Nephron progenitor cell (in vitro differentiated cells): ENCODE measurements around the gene C3orf80.
A peak's percentile ranks its signal among the peaks of the same experiment; 100 is the strongest.

Source experiments
- DNase-seq: peaks from one replicate; pipeline ENCODE4 v3.0.0; 2021
- H3K27ac Mint-ChIP-seq: 2 replicates; pipeline ENCODE4 v1.8.0; 2021; ENCODE audit warnings: mild to moderate bottlenecking, moderate library complexity, mixed read lengths
- H3K27me3 Mint-ChIP-seq: 2 replicates; pipeline ENCODE4 v1.8.0; 2021; ENCODE audit warnings: mild to moderate bottlenecking, low read depth, mixed read lengths; ENCODE audit not compliant: poor library complexity
- H3K36me3 Mint-ChIP-seq: 2 replicates; pipeline ENCODE4 v1.8.0; 2021; ENCODE audit warnings: low read depth, mixed read lengths
- H3K4me1 Mint-ChIP-seq: 2 replicates; pipeline ENCODE4 v1.8.0; 2021; ENCODE audit warnings: mixed read lengths
- H3K4me3 Mint-ChIP-seq: 2 replicates; pipeline ENCODE4 v1.8.0; 2021; ENCODE audit warnings: mild to moderate bottlenecking, moderate library complexity, mixed read lengths
- H3K9me3 Mint-ChIP-seq: 2 replicates; pipeline ENCODE4 v1.8.0; 2021; ENCODE audit warnings: mild to moderate bottlenecking, moderate library complexity, mixed read lengths
- CTCF ChIP-seq: fragments of 200-600 bp; sonication (generic); IDR thresholded peaks from 2 replicates; pipeline ENCODE4 v1.5.0; 2021; ENCODE audit warnings: antibody characterized with exemption

Gene C3orf80

GRCh38 chr3:160183345-160184076 is 41.7 kb upstream of the C3orf80 start:
- H3K4me1 Mint-ChIP-seq = peaks cover 51% of the 10 kb centered on the region
- peak overlapping the region; percentile 90 for H3K27ac Mint-ChIP-seq
- H3K27me3 Mint-ChIP-seq = peaks cover 5% of the 10 kb centered on the region
- TF ChIP-seq CTCF = no peak
- no peak overlapping the region for H3K4me3 Mint-ChIP-seq
- DNase-seq = no peak
- peaks cover 4% of the 10 kb centered on the region for H3K36me3 Mint-ChIP-seq
- peaks cover 13% of the 10 kb centered on the region for H3K9me3 Mint-ChIP-seq

GRCh38 chr3:160184655-160185054 is 40.6 kb upstream of the C3orf80 start:
- H3K27ac Mint-ChIP-seq = no peak overlapping the region
- TF ChIP-seq CTCF = no peak
- peaks cover 4% of the 10 kb centered on the region for H3K36me3 Mint-ChIP-seq
- peaks cover 48% of the 10 kb centered on the region for H3K4me1 Mint-ChIP-seq
- no peak for DNase-seq
- H3K4me3 Mint-ChIP-seq = no peak overlapping the region
- H3K9me3 Mint-ChIP-seq = peaks cover 13% of the 10 kb centered on the region
- H3K27me3 Mint-ChIP-seq = peaks cover 5% of the 10 kb centered on the region

GRCh38 chr3:160185751-160186150 is 39.5 kb upstream of the C3orf80 start:
- Mint-ChIP-seq H3K36me3 (peaks cover 4% of the 10 kb centered on the region), H3K4me3 (no peak overlapping the region), H3K9me3 (peaks cover 13% of the 10 kb centered on the region), H3K27me3 (peaks cover 5% of the 10 kb centered on the region), H3K27ac (peak overlapping the region; percentile 76), H3K4me1 (peaks cover 37% of the 10 kb centered on the region)
- no peak for DNase-seq
- no peak for TF ChIP-seq CTCF

GRCh38 chr3:160187288-160187687 is 37.9 kb upstream of the C3orf80 start:
- Mint-ChIP-seq H3K9me3 (peaks cover 13% of the 10 kb centered on the region), H3K4me1 (peaks cover 26% of the 10 kb centered on the region), H3K36me3 (peaks cover 4% of the 10 kb centered on the region), H3K4me3 (no peak overlapping the region), H3K27ac (no peak overlapping the region), H3K27me3 (peaks cover 7% of the 10 kb centered on the region)
- no peak for TF ChIP-seq CTCF
- no peak for DNase-seq

GRCh38 chr3:160192310-160193029 is 32.8 kb upstream of the C3orf80 start:
- no peaks in the 10 kb centered on the region for H3K36me3 Mint-ChIP-seq
- DNase-seq = no peak
- no peak overlapping the region for H3K4me3 Mint-ChIP-seq
- H3K9me3 Mint-ChIP-seq = peaks cover 3% of the 10 kb centered on the region
- TF ChIP-seq CTCF = no peak
- no peak overlapping the region for H3K27ac Mint-ChIP-seq
- peaks cover 16% of the 10 kb centered on the region for H3K4me1 Mint-ChIP-seq
- H3K27me3 Mint-ChIP-seq = peaks cover 2% of the 10 kb centered on the region
